Measurements from ENCODE around the gene ITIH1.

Gene ITIH1

GRCh38 chr3:52795298-52795900 is 18.0 kb downstream of the ITIH1 start:
- no peak overlapping the region for H3K4me3 ChIP-seq (replicated peaks; ENCODE audit: low read depth, low read length)
- no peak for TF ChIP-seq CTCF (IDR thresholded peaks at IDR 0.05; ENCODE audit: low read depth, low read length, missing control alignments)

GRCh38 chr3:52796411-52796810 is 19.0 kb downstream of the ITIH1 start:
- no peak for DNase-seq (ENCODE audit: extremely low read depth, low read depth)
- TF ChIP-seq CTCF (IDR thresholded peaks at IDR 0.05; ENCODE audit: low read depth, low read length, missing control alignments), result no peak
- no peak overlapping the region for H3K4me3 ChIP-seq (replicated peaks; ENCODE audit: low read depth, low read length)

More at GRCh38 chr3:52795298-52795900, 18.0 kb downstream of the ITIH1 start:
- DNase-seq (ENCODE audit: extremely low read depth, low read depth), result no peak

- no peak overlapping the region for H3K4me3 ChIP-seq (replicated peaks; ENCODE audit: low read depth, low read length)
- DNase-seq (ENCODE audit: extremely low read depth, low read depth), result no peak
- TF ChIP-seq CTCF (IDR thresholded peaks at IDR 0.05; ENCODE audit: low read depth, low read length, missing control alignments), result no peak
Measured at GRCh38 chr3:52798376-52798977, 21.1 kb downstream of the ITIH1 start.

GRCh38 chr3:52798978-52799476 is 21.6 kb downstream of the ITIH1 start:
- H3K4me3 ChIP-seq (replicated peaks; ENCODE audit: low read depth, low read length), result no peak overlapping the region
- TF ChIP-seq CTCF (IDR thresholded peaks at IDR 0.05; ENCODE audit: low read depth, low read length, missing control alignments), result peak; percentile 61
- no peak for DNase-seq (ENCODE audit: extremely low read depth, low read depth)

GRCh38 chr3:52800079-52800478 is 22.7 kb downstream of the ITIH1 start:
- DNase-seq (ENCODE audit: extremely low read depth, low read depth), result no peak
- no peak overlapping the region for H3K4me3 ChIP-seq (replicated peaks; ENCODE audit: low read depth, low read length)
- no peak for TF ChIP-seq CTCF (IDR thresholded peaks at IDR 0.05; ENCODE audit: low read depth, low read length, missing control alignments)

- no peak for DNase-seq (ENCODE audit: extremely low read depth, low read depth)
- no peak for TF ChIP-seq CTCF (IDR thresholded peaks at IDR 0.05; ENCODE audit: low read depth, low read length, missing control alignments)
Measured at GRCh38 chr3:52801839-52802238, 24.4 kb downstream of the ITIH1 start.

More at GRCh38 chr3:52801839-52802238, 24.4 kb downstream of the ITIH1 start:
- H3K4me3 ChIP-seq (replicated peaks; ENCODE audit: low read depth, low read length), result no peak overlapping the region
